Glutamatergic neuron (in vitro differentiated cells): ENCODE measurements around the gene GLI2. TPM values are rescaled to one million over a fixed set of nuclear protein-coding genes. Genes with fewer than 3 reads are reported as not detected.

Source experiments
- DNase-seq: peaks from one replicate; pipeline ENCODE4 v3.0.0; 2022
- H3K27ac Mint-ChIP-seq: one replicate; pipeline ENCODE4 v1.8.0; 2020; ENCODE audit warnings: mild to moderate bottlenecking, mixed read lengths, inconsistent platforms; ENCODE audit not compliant: unreplicated experiment
- H3K27me3 Mint-ChIP-seq: one replicate; pipeline ENCODE4 v1.8.0; 2020; ENCODE audit warnings: mild to moderate bottlenecking, moderate library complexity, mixed read lengths, inconsistent platforms; ENCODE audit not compliant: unreplicated experiment
- H3K36me3 Mint-ChIP-seq: one replicate; pipeline ENCODE4 v1.8.0; 2020; ENCODE audit warnings: mild to moderate bottlenecking, mixed read lengths, inconsistent platforms; ENCODE audit not compliant: unreplicated experiment
- H3K4me1 Mint-ChIP-seq: one replicate; pipeline ENCODE4 v1.8.0; 2020; ENCODE audit warnings: mild to moderate bottlenecking, low read depth, mixed read lengths, inconsistent platforms; ENCODE audit not compliant: unreplicated experiment
- H3K4me3 Mint-ChIP-seq: one replicate; pipeline ENCODE4 v1.8.0; 2020; ENCODE audit warnings: mild to moderate bottlenecking, mixed read lengths, inconsistent platforms; ENCODE audit not compliant: unreplicated experiment
- H3K9me3 Mint-ChIP-seq: one replicate; pipeline ENCODE4 v1.8.0; 2020; ENCODE audit warnings: mild to moderate bottlenecking, moderate library complexity, mixed read lengths, inconsistent platforms; ENCODE audit not compliant: unreplicated experiment
- total RNA-seq: library from RNA; stranded (reverse); fragmentation: NEBNext Ultra II Directional; extraction: Animal tissue kit (Norgen Biotek cat#: 25700); gene quantifications from one replicate; pipeline ENCODE4 v1.2.1, GENCODE V29; 2021; ENCODE audit not compliant: unreplicated experiment
- TF ChIP-seq, protein P1 (sequence below): fragments of 200-600 bp; sonication (generic); IDR thresholded peaks from one replicate; pipeline ENCODE4 v1.5.0; 2021; ENCODE audit not compliant: partially characterized antibody, unreplicated experiment

GLI2 gene
- total RNA-seq, 1 donor from 2014 or later, result 3.9 TPM

DNA sequence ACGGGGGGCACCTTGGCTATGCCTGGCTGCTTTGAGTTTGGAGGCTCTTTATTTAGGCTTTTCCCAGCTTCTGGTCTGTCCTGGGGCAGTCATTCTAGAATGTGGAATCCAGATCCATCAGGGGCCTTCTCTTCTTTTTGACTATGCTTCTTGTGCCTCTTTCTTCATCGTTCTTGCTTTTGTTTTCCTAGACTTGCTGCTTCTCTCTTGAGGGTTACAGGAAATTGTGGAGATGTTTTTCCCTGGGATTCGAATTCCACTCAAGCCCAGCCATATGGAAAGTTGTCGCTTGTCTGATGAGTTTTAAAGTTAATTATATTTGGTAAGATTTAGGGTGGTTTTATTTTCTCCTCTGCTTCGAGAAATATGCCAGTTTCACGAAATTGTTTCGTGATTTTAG is 2.4 kb downstream of the GLI2 start:
- TF ChIP-seq, protein P1, sequence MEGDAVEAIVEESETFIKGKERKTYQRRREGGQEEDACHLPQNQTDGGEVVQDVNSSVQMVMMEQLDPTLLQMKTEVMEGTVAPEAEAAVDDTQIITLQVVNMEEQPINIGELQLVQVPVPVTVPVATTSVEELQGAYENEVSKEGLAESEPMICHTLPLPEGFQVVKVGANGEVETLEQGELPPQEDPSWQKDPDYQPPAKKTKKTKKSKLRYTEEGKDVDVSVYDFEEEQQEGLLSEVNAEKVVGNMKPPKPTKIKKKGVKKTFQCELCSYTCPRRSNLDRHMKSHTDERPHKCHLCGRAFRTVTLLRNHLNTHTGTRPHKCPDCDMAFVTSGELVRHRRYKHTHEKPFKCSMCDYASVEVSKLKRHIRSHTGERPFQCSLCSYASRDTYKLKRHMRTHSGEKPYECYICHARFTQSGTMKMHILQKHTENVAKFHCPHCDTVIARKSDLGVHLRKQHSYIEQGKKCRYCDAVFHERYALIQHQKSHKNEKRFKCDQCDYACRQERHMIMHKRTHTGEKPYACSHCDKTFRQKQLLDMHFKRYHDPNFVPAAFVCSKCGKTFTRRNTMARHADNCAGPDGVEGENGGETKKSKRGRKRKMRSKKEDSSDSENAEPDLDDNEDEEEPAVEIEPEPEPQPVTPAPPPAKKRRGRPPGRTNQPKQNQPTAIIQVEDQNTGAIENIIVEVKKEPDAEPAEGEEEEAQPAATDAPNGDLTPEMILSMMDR, result no peak
- no peak overlapping the region for H3K27ac Mint-ChIP-seq

DNA sequence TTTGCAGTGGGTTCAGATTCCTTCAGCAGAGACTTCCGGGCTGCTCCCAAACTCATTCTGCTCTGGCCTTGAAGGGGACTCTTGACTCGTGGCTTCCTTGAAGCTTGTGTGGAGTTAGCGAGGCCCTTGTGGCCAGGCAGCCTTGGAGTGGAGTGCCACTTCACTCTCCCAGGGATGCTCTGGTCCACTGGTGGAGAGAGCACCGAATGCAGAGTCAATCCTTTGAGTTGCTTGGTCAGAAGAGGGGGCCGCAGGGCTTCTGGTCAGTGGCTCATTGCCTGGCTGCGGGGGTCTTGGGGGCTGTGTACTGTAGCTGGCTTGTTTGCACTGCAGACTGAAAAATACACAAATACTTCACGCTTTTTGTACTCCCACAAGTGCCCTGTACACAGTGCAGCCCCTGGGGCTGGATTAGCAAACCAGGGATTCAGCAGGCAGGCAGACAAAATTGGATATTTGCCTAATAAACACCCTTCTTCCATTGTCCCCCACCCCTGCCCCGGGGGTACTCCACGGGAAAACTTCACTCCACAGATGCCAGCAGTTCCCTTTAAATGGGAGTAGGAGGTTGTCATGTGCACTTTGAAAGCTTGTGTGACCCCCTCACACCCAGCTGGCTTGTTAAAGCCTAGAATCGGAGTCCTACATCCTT is 3.2 kb downstream of the GLI2 start:
- Mint-ChIP-seq H3K4me3 (no peak overlapping the region), H3K27ac (no peak overlapping the region), H3K4me1 (peaks cover 23% of the 10 kb centered on the region), H3K36me3 (no peaks in the 10 kb centered on the region), H3K27me3 (peaks cover 11% of the 10 kb centered on the region), H3K9me3 (peaks cover 4% of the 10 kb centered on the region)
- TF ChIP-seq, protein P1, result no peak
- DNase-seq, result no peak

More for the DNA sequence above, 2.4 kb downstream of the GLI2 start:
- Mint-ChIP-seq H3K27me3 (peaks cover 11% of the 10 kb centered on the region), H3K4me3 (peak overlapping the region; percentile 78), H3K36me3 (no peaks in the 10 kb centered on the region), H3K4me1 (peaks cover 22% of the 10 kb centered on the region), H3K9me3 (peaks cover 5% of the 10 kb centered on the region)
- DNase-seq, result no peak

DNA sequence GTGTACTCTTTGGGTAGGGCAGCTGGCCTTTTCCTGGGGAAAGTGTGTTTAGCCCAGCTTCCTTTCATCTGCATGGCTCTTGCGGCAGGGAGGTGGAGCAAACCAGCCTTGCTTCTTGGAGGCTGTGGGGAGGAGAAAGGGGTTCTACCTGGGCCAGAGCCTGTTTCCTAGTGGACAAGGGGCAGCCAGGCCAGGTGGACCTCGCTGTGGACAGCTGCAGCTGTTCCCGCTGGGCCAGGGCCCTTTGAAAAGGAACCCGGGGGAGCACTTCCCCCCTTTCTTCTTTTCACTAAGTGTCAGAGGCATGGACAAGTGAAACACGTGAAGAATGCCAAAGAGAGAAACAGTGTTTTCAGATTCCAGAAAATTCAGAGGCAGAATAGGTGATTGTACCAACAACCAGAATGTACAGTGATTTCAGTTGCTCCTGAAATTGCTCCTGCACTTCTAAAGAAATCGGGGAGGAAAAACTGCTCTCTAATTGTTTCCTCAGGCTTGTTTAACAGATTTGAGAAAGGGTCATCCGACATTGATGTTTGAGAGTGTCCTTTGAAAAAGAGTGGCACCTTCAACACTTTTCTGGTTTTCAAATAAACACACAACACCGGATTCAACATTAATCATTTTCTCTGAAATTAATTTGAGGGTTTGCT is 3.9 kb downstream of the GLI2 start:
- peaks cover 3% of the 10 kb centered on the region for H3K9me3 Mint-ChIP-seq
- peak overlapping the region; percentile 38 for H3K4me3 Mint-ChIP-seq
- H3K27me3 Mint-ChIP-seq, result peaks cover 11% of the 10 kb centered on the region

DNA sequence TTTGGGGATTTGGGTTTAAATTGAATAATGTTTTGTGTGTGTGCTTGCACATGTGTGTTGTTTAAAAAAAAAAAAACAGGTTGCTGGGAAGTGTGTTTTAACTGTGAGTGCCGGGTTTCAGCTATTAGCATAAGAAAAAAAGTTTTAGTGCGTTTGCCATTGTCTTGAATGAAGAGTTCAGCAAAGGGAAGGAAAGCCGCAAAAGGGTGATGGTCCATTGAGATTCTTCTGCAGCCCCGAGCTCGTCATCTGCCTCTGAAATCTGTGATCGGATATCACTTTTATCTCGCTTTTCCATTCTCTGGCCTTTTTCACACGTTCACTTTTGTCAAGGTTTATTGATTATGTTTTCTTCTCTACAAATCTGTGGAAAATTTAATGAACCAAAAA is 4.7 kb downstream of the GLI2 start:
- TF ChIP-seq, protein P1, result peak; percentile 7
- peak overlapping the region; percentile 6 for H3K4me3 Mint-ChIP-seq
- H3K4me1 Mint-ChIP-seq, result peaks cover 23% of the 10 kb centered on the region

More for the DNA sequence above, 3.9 kb downstream of the GLI2 start:
- TF ChIP-seq, protein P1, result no peak
- no peak for DNase-seq
- H3K27ac Mint-ChIP-seq, result no peak overlapping the region
- peaks cover 23% of the 10 kb centered on the region for H3K4me1 Mint-ChIP-seq
- H3K36me3 Mint-ChIP-seq, result no peaks in the 10 kb centered on the region

DNA sequence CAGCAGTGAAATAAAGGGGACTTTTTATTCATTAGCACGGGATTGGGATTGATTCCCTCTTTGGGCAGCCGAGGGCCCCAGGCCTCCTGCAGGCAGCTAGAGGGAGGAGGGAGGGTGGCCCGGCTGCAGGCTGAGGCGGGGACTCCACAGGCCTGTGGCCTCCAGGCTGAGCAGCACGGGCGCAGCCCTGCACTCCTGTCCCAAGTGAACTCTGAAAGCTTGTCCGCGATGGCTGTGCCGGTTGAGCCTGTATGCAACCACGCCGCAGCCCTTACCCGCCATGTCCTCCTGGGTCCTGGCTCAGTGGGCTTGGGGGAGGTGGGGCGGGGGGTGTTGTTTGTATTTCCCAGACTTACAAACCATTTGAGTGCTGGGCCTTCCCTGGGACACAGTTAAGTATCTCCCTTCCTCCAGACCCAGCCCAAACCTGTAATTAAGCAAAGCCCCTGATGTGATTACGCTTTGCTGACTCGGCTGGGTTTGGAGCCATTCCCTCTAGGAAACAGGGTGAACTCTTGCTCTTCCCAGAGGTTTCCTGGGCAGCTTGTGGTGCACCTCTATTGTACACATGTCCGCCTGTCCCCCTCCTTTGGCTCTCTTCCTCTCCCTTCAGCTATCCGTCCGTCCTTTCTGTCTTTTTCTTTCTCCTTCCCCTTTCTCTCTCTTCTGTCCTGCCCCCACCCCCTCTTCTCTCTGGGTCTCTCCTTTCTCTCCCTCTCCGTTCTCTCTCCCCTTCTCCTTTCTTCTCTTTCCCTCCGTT is 5.3 kb downstream of the GLI2 start:
- peaks cover 2% of the 10 kb centered on the region for H3K9me3 Mint-ChIP-seq
- H3K27me3 Mint-ChIP-seq, result peaks cover 11% of the 10 kb centered on the region
- no peaks in the 10 kb centered on the region for H3K36me3 Mint-ChIP-seq
- H3K4me3 Mint-ChIP-seq, result peak overlapping the region; percentile 76
- H3K27ac Mint-ChIP-seq, result peak overlapping the region; percentile 68
- TF ChIP-seq, protein P1, result no peak
- H3K4me1 Mint-ChIP-seq, result peaks cover 26% of the 10 kb centered on the region
- DNase-seq, result peak; percentile 73

More for the DNA sequence above, 4.7 kb downstream of the GLI2 start:
- Mint-ChIP-seq H3K27me3 (peaks cover 11% of the 10 kb centered on the region), H3K27ac (no peak overlapping the region), H3K36me3 (no peaks in the 10 kb centered on the region), H3K9me3 (peaks cover 3% of the 10 kb centered on the region)
- DNase-seq, result no peak
